SJCRH30 (cell line): ENCODE measurements around the gene OR4N2. TPM values are rescaled to one million over a fixed set of nuclear protein-coding genes. Genes with fewer than 3 reads are reported as not detected.

ENCODE experiments used
- total RNA-seq: library from RNA; depleted of rRNA; stranded (reverse); fragments of >200 nt; shearing (Covaris generic); gene quantifications from 2 replicates; pipeline ENCODE4 v1.2.3, GENCODE V29; 2014; rRNA removed

The OR4N2 gene
- total RNA-seq, 1 experiment from 2014 or later: not detected

Other genes starting within 250 kb of the OR4N2 start
- not detected in 2 replicates for gene OR11H2, start 89.9 kb upstream of the OR4N2 start, total RNA-seq
- gene OR4Q3, start 60.2 kb upstream of the OR4N2 start, total RNA-seq: not detected in 2 replicates
- gene OR4M1, start 30.3 kb upstream of the OR4N2 start, total RNA-seq: not detected in 2 replicates
- not detected in 2 replicates for gene OR4K2, start 71.4 kb downstream of the OR4N2 start, total RNA-seq
- not detected in 2 replicates for gene OR4K5, start 116.8 kb downstream of the OR4N2 start, total RNA-seq
- not detected in 2 replicates for gene OR4K1, start 127.1 kb downstream of the OR4N2 start, total RNA-seq
- gene OR4K15, start 171.8 kb downstream of the OR4N2 start, total RNA-seq: not detected in 2 replicates
- gene OR4Q2, start 198.4 kb downstream of the OR4N2 start, total RNA-seq: not detected in 2 replicates
- not detected in 2 replicates for gene OR4K14, start 215.5 kb downstream of the OR4N2 start, total RNA-seq
- gene OR4K13, start 232.3 kb downstream of the OR4N2 start, total RNA-seq: not detected in 2 replicates